HG02973 (cell line): Measurements from ENCODE around the gene PARD3B.

Experiments
- ATAC-seq: cut with Tn5 transposase; IDR thresholded peaks from one replicate; pipeline ENCODE4 v1.9.1; 2021; ENCODE audit warnings: moderate library complexity; ENCODE audit not compliant: unreplicated experiment

Gene PARD3B

DNA sequence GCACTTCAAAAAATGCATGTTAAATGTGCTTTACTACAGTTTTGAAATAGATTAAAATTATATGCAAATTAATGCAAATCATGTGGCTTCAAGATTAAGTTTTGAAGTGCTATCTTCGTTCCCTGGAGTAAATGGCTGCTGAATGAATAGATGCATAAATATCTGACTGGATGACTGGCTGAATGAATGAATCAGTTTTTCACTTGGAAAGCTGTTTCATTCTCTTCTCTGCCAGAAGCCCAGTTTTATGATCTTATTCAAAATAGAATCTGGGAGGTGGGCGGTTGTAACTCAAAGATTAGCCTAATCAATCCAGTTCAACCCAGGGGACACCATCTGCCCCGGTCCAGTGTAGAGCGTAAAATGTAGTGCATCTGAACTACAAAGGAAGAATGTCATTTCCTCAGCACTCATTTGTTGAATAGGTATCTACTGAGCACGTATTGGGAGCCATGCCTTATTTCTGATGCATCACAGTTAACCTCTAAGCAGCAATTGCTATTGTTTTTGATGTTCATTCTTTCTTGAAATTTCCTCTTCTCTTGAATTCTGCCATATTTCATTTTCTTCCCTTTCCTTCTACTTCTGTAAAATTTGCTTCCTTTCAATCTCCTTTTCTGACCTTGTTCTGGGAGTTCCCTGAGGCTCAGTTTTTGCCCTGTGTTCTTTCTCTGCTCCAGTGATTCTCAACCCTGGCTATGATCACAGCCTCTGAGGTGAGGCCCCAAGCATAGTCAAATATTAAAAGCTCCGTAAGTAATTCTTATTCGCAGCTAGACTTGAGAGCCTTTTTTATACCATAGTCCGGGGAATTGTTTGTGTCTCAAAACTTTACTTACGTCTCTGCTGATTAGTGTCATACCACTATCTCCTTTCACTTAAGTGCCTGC is 282.7 kb downstream of the PARD3B start:
- ATAC-seq = no peak

DNA sequence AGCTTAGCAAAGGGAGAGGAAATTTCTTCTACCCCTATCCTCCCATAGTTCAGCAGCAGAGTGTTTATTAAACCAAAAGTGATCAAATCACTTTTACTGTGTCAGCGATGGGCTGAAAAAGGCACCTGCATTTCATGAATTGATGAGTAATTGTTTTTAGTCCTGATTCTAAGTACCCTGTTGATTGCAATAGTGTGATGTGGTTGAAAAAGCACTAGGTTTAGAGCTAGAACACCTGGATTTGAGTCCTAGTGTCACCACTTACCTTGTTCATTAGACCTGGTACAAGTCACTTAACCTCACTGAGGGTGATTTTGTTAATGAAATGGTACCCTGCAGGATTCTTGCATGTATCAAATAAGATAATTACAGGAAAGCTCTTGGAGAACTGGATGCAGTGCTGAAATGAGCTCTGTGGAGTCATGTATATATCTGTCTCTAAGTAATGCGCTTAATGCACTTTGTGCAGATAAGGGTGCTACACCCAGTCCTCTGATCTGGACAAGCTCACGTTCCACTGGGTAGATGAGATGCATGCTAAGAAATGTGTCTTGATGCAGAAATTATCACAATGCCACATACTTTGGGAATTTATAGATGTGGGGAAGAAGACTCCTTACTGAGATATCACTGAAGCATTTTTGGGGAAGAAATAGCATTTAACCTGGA is 289.6 kb downstream of the PARD3B start:
- ATAC-seq = no peak

DNA sequence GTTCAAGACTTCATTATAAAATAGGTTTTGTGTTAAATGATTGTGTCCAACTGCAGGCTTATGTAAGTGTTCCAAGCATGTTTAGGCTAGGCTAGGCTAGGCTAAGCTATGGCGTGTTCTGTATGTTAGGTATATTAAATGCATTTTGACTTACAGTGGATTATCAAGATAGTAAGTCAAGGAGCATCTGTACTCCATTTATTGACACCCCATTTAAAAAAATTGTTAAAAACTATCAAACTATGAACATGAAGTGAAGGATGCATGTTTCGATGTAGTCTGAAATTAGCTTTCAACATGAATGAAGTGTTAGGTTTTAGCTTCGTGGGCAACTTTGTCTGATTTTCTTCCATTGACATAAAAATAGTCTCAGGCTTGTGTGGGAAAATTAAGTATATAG is 290.5 kb downstream of the PARD3B start:
- ATAC-seq = no peak

DNA sequence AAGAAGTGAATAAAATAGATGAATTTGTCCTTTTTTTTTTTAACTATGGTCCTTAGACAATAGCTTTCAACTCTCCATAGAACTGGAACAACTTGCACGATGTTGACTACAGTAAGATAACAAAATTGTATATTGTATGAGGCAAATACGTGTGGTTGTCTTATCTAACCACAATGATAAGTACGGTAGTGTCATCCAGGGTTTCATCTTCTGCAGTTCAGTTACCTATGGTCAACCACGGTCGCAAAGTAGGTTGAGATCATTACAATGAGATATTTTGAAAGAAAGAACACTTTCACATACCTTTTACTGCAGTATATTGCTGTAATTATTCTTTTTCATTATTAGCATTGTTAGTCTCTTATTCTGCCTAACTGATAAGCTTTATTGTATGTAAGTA is 295.2 kb downstream of the PARD3B start:
- no peak for ATAC-seq

DNA sequence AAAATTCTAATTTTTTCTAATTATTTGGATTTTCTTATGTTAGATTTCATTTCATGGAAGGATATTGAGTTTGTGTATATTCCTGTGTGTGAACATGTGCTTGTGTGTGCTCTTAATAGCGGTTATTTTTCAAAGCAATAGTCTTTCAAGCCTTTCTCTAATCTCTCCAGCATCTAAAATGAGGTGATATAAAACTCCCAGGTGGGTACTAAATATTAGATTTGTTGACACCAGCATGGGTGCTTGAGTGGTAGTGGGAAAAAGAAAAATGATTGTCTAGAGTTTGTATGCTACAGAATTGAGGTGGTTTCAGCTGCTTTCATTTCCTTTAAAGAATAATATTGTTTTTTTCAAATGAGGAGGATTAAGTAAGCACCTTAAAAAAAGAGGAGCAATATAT is 296.8 kb downstream of the PARD3B start:
- no peak for ATAC-seq

DNA sequence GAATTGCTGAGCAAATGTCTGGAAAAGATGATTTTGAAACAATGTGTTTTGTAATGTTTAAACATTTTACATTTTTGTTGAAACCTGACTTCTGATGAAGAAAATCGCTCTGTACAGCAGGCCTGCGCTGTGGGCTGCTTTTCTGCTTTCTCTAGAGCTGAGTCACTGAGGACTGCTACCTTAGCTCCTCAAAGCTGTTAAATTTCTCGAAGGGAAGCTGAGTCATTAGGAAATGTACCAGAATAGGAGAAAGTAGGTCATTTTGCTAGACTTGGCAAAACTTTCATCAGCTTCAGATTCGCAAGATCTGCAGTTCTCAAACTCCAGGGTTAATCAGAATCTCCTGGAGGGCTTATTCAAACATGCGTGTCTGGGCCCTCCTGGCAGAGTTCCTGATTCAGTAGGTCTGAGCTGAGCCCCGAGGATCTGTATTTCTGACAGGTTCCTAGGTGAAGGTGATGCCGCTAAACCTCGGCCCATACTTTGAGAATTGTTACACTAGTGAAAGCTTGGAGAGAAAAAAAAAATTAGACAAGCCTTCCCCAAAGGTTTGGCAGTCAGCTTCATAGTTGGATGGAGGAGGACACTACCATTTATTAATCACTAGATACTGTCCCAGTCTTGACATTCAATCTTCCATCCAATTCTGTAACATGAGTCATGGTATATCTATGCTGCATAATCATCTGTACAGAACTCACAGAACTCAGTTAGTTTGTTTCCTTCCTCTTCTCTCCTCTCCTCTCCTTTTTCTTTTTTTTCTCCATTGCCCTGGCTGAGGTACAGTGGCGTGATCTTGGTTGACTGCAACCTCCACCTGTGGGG is 297.6 kb downstream of the PARD3B start:
- ATAC-seq = no peak

DNA sequence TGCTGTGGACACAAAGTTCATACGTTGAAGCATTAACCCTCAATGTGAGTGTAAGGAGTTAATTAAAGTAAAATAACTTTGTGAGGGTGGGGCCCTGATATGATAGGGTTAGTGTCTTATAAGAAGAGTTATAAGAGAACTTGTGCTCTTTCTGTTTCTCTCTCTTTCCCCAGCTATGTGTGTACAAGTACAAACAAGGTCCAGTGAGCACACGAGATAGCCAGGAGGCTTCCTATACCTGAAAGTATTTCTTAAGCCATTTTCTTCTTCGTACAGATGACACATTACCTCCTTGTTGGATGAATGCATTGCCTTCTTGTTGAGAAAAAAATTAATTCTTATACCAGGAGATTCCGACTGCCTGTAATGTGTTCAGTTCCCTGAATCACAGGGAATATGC is 301.2 kb downstream of the PARD3B start:
- no peak for ATAC-seq

DNA sequence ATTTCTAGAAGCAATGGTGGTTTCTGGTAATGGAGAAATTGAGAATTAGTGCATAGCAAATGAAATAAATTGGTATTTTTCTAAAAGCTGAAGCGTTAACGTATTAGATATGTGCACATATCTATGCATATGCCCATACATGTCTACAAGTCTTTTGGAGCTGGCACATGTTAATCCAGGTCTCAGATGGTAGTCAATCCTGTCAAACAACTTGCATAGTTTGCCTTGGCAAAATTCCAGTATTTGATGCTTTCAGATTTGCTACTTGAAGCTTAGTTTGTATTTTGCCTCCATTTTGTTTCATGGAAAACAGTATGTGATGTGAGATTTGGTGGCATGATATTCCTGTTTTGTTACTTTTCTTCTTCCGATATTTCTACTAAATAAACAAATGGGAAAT is 304.6 kb downstream of the PARD3B start:
- ATAC-seq = no peak

DNA sequence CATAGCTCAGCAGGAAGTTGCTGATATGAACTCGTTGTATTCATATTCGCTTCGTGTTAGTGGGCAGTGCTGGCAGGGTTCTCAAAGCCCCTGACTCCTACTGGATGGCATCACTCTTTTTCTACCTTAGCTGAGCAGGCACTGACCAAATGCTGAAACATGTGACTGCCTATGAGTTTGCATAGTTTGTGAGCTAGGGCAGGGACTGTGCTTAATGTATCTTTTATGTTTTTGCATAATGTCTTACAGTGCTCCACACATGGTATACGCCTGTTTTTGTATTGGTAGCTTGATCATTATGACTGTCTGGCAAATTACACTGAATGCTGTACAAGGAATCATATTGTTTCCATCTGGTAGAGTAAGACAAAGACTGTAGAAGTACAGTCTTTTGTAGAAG is 305.3 kb downstream of the PARD3B start:
- ATAC-seq = no peak

DNA sequence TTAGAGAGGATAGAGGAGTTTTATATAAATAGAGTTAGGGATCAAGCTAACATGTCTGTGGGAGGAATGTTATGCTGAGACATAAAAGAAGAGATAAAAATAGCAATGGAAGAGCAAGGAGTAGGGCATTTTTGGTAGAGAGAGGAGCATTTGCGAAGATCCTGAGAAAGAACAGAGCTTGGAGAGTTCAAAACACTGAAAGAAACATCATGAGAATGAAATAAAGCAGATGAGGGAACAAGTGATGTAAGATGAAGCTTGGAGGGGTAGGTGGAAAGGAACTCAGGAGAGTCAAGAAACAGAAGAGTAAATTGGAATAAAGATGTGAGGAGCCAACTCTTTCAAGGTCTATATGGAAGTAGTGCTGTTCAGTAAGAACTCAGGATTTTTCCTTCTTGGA is 308.6 kb downstream of the PARD3B start:
- no peak for ATAC-seq

DNA sequence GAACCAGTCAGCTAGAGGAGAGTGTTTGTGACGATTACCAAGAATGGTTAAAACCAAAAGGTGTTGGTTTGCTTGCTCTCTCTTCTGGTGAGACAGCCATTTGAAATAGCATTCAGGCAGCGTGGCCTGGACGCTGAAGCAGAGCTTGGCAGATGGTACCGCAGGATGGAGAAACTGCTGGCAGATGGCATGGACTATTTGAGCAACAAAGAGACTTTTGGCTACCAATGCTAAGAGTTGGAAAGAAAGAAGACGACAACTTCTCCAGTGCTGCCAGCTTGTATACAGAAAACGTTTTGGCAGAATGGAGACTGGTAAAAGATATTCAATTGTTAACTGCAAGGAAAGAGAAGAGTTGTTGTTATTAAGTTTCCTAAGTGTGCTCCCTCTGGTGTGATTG is 315.0 kb downstream of the PARD3B start:
- ATAC-seq = no peak

DNA sequence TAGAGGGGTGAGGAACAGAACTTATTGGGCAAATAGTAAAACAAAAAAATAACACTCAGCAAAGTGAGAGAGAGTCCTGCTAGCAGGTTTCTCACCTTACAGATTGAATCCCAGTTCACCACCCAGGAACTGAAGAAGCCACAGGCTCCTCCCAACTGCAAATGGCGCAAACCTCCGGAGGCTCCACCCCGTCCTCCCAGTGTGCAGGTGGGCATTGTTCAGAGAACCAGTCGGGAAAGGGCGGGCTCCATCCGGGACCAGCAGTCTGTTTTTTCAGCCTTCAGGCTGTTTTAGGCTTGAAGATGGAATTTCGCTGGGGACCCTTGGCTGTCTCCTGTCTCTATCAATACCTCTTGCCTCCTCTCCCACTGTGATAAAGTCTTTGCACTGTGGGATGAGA is 317.5 kb downstream of the PARD3B start:
- no peak for ATAC-seq

DNA sequence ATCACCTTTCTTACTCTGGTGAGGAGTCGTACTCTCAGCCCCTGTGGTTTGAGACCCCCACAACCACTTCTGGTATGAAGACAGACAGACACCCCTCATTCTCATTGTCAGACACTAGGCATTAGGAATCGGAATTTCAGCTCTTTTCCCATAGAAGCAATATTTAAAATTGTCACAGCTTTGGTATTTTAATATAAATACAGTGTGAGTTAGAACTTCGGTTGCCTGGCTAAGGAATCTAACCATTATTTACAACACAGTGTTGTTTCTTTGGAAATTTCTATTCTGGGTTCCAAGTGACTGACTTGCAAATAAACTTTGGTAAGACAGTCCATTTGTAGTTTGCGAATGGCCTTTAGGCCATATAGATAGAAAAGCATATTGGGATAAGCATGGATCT is 318.1 kb downstream of the PARD3B start:
- ATAC-seq = no peak

DNA sequence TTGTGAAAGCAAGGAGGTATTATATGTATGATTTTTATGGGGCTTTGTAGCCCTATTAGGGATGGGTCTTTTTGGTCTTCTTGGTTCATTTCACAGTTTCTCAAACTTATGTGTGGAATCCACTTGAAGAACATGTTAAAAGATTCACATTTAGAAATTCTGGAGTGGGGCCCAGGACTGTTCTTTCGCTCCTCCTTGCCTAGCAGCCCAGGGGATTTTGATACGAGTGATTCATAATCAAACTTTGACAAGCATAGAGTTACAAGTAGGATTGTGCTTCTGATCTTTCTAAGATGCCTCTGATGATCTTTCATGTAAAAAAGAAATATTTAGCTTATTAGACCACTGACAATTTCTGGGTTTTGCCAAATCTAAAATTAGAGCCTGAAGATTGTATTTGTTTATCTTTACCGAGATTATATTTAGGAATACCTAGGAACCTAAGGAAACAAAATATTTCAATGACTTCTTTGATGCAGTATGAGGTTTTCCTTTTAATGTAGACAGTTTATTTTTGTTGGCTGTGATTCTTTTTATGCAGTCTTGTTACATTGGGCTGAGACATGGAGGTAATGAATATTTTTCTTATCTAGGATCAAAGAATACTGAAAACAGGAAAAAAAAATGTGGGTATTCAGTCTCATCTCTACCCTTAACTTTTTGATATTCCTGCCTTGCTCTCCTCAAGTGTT is 324.0 kb downstream of the PARD3B start:
- no peak for ATAC-seq

DNA sequence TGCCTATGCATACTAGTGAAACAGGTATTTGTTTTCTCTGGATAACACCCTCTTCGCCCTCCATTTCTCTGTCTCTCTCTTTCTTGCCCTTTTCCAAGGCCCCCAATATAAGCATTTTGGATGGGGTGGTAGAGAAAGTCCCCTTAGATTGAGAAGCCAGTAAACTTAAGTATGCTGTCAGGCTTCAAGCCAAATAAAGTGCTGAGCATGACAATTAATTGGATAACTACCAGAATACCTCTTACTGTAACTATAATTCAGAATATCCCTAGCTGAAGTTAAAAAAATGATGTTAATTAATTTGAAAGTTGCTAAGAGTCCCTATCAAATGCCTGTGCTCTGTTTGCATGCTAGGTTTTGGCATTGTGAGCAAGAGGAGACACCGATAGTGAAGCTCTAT is 324.8 kb downstream of the PARD3B start:
- no peak for ATAC-seq

DNA sequence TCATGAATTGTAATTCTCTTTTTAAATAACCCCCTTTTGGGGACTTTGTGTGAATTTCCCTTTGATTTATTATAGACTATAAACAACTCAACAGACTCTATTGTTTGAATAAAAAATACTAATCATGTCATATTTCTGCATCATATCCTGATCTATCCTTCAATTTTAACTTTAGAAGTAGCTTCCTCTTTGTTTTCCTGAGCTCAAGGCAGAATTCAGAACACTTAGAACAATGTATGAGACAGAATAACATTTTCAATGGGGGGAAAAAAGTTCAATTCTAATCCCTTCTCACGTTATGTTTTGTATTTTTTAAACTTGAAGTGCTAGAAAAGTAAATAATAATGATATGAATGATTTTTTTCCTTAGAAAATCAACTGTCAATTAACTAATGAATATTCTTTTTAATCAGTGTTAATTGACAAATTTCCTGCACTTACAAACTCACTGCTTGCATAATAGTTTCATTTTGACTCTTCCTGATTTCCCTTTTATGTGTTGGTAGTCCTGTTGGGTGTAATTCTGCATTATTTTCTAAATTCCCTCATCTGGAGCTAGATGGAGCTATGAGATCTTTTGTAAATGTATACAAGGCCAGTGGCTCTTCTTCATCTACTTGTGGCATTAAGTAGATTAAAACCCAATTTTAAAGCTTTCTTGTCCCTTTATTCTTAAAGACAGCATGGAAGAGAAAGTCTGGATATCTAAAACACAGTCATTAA is 326.1 kb downstream of the PARD3B start:
- ATAC-seq = no peak

DNA sequence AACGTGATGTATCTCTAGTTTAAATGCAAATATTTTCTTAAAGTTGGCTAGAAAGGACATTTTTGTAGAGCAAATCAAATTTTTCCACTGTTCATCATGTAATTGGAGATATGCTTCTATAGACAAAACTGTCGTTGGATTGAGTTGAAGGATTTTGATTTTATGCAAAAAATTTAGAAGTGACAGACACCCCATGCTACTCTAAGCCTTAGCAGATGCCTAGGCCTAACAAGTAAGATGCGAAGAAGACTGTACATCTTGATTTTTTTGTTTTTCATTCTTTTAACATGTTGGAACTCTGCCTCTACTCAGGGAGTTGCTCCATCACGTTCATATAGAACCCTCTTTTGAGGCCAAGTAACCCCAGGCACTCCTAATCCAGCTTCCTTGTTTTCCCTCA is 331.0 kb downstream of the PARD3B start:
- no peak for ATAC-seq

DNA sequence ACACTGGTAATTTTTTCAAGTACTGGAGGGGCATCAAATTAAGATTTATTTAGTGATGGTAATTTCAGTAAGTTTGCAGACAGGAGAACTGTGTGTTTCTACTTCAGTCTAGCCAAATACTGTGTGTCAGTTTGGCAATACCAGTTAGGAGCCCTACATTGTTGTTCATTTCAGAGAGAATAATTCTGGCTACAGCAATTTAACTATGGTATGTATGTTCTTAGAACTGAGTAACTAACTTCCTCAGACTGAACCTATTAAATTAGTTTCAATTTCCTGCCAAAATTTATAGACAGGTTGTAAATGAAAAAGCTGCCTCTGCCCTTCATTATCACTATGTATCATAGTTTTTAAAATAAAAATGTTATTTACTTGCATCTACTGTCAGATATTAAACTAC is 332.4 kb downstream of the PARD3B start:
- ATAC-seq = no peak

DNA sequence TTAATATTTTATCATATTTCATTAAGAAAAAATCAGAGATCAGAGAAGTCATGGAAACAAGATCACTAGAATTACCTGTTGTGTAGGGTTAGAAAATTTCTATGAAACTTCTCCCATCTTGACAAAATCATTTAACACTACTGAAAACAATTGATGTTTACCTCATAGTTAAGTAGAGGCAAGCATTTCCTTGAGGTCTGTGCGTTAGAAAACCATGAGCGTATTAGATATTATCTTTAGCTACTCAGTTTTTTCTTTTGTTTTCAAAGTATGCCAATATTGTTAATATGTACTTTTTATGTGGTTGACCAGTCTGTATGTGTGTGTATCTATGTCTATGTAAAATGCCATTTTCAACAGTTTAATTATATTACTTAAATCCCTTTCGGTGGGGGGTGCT is 335.7 kb downstream of the PARD3B start:
- ATAC-seq = no peak

DNA sequence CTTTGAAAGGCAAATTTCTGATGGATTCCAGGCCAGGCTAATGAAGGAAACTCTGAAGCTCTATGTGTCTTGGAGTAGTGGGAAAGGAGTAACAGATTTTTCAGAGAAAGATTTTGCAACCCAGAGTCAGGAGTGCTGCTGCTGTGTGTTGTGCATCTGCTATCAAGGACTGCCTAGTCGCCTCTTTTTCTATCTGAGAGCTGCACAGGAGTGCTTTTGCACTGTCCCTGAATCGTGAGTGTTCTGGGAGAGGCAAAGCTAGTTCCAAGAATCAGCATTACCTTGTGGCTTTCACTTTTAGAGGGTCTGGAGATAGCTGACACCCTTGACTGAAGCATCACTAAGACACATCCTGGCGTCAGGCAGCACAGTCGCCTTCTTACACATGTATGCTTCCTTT is 336.4 kb downstream of the PARD3B start:
- ATAC-seq = no peak
